OCI-LY3 (cell line): Measurements from ENCODE around the gene UGT1A5.

Source experiments
- H2AFZ ChIP-seq: fragments of 200-600, 300-600 bp; shearing (Covaris generic); 2 replicates; pipeline ENCODE4 v1.6.0; 2014; ENCODE audit warnings: antibody characterized with exemption, low read depth, low read length
- H3K27ac ChIP-seq: fragments of 200-600, 300-600 bp; sonication (generic); 2 replicates; pipeline ENCODE4 v1.5.1; 2014; ENCODE audit warnings: mild to moderate bottlenecking, low read length, moderate library complexity, mixed read lengths
- H3K27me3 ChIP-seq: fragments of 200-600, 300-600 bp; sonication (generic); 2 replicates; pipeline ENCODE4 v1.6.1; 2014; ENCODE audit warnings: low read depth, low read length, mixed read lengths
- H3K36me3 ChIP-seq: fragments of 200-600, 300-600 bp; sonication (generic); replicated peaks from 2 replicates; pipeline ENCODE3; 2014; ENCODE audit warnings: low read depth, low read length, mixed read lengths
- H3K4me1 ChIP-seq: fragments of 300-600, 200-600 bp; sonication (generic); 2 replicates; pipeline ENCODE4 v1.6.1; 2014; ENCODE audit warnings: low read length, mixed read lengths
- H3K4me2 ChIP-seq: fragments of 200-600, 300-600 bp; sonication (generic); 2 replicates; pipeline ENCODE4 v1.6.1; 2014; ENCODE audit warnings: low read length, mixed read lengths
- H3K4me3 ChIP-seq: fragments of 300-600, 200-600 bp; sonication (generic); 2 replicates; pipeline ENCODE4 v1.5.1; 2014; ENCODE audit warnings: antibody characterized with exemption, mild to moderate bottlenecking, low read length, moderate library complexity
- H3K79me2 ChIP-seq: fragments of 300-600, 200-600 bp; shearing (Covaris generic); 2 replicates; pipeline ENCODE4 v1.6.1; 2014; ENCODE audit warnings: mild to moderate bottlenecking, low read length, mixed read lengths
- H3K9ac ChIP-seq: fragments of 300-600, 200-600 bp; shearing (Covaris generic); 2 replicates; pipeline ENCODE4 v1.6.0; 2014; ENCODE audit warnings: mild to moderate bottlenecking, low read length, moderate library complexity
- H3K9me3 ChIP-seq: fragments of 200-600, 300-600 bp; shearing (Covaris generic); 2 replicates; pipeline ENCODE4 v1.6.1; 2014; ENCODE audit warnings: low read length, mixed read lengths; ENCODE audit not compliant: insufficient read depth
- H4K20me1 ChIP-seq: fragments of 200-600, 300-600 bp; sonication (generic); 2 replicates; pipeline ENCODE4 v1.6.1; 2016; ENCODE audit warnings: low read length, mixed read lengths; ENCODE audit not compliant: insufficient read depth
- CTCF ChIP-seq: fragments of 200-600, 300-600 bp; sonication (generic); IDR thresholded peaks from 2 replicates; pipeline ENCODE4 v1.5.1; 2014; ENCODE audit warnings: antibody characterized with exemption, low read length, low read depth
- EZH2phosphoT487 ChIP-seq: fragments of 200-600 bp; shearing (Covaris generic); IDR thresholded peaks from 2 replicates; pipeline ENCODE4 v1.6.1; 2018; ENCODE audit warnings: antibody characterized with exemption, mixed run types, low read depth

UGT1A5 gene

GRCh38 chr2:233689501-233689900 lies 23.2 kb upstream of the UGT1A5 start:
- Histone ChIP-seq H3K36me3 (no peaks in the 10 kb centered on the region), H3K27ac (no peak overlapping the region), H3K9ac (no peak overlapping the region), H3K4me3 (no peak overlapping the region), H3K9me3 (no peaks in the 10 kb centered on the region), H2AFZ (no peak overlapping the region), H4K20me1 (no peaks in the 10 kb centered on the region), H3K27me3 (no peaks in the 10 kb centered on the region), H3K4me1 (no peaks in the 10 kb centered on the region), H3K4me2 (no peak overlapping the region), H3K79me2 (no peaks in the 10 kb centered on the region)
- no peak for TF ChIP-seq CTCF
- no peak for TF ChIP-seq EZH2phosphoT487

GRCh38 chr2:233690444-233690843 lies 22.3 kb upstream of the UGT1A5 start:
- no peak overlapping the region for H3K9ac ChIP-seq
- H3K9me3 ChIP-seq, result no peaks in the 10 kb centered on the region
- H3K36me3 ChIP-seq, result no peaks in the 10 kb centered on the region
- H3K4me3 ChIP-seq, result no peak overlapping the region
- no peak overlapping the region for H3K4me2 ChIP-seq
- H3K27me3 ChIP-seq, result no peaks in the 10 kb centered on the region
- no peak for TF ChIP-seq EZH2phosphoT487
- no peak for TF ChIP-seq CTCF
- no peaks in the 10 kb centered on the region for H3K4me1 ChIP-seq
- H4K20me1 ChIP-seq, result no peaks in the 10 kb centered on the region
- H3K79me2 ChIP-seq, result no peaks in the 10 kb centered on the region
- H2AFZ ChIP-seq, result no peak overlapping the region
- no peak overlapping the region for H3K27ac ChIP-seq

- Histone ChIP-seq H3K4me2 (no peak overlapping the region), H3K79me2 (no peaks in the 10 kb centered on the region), H2AFZ (no peak overlapping the region), H3K4me1 (no peaks in the 10 kb centered on the region), H3K36me3 (no peaks in the 10 kb centered on the region), H3K27me3 (no peaks in the 10 kb centered on the region), H3K27ac (no peak overlapping the region), H3K9ac (no peak overlapping the region), H3K4me3 (no peak overlapping the region), H3K9me3 (no peaks in the 10 kb centered on the region), H4K20me1 (no peaks in the 10 kb centered on the region)
- no peak for TF ChIP-seq EZH2phosphoT487
These were observed 21.0 kb upstream of the UGT1A5 start for GRCh38 chr2:233691443-233692433.

- Histone ChIP-seq H4K20me1 (no peaks in the 10 kb centered on the region), H3K4me1 (no peaks in the 10 kb centered on the region), H3K4me3 (no peak within 1 kb of the TSS), H3K36me3 (no peaks in the 10 kb centered on the region), H3K4me2 (no peak within 1 kb of the TSS), H2AFZ (no peak within 1 kb of the TSS), H3K27me3 (no peaks in the 10 kb centered on the region), H3K9me3 (no peaks in the 10 kb centered on the region), H3K27ac (no peak within 1 kb of the TSS), H3K9ac (no peak within 1 kb of the TSS), H3K79me2 (no peaks in the 10 kb centered on the region)
- TF ChIP-seq CTCF (no peak), EZH2phosphoT487 (no peak)
These were observed 20.1 kb upstream of the UGT1A5 start, which contains the start of gene UGT1A6 for GRCh38 chr2:233692648-233693047. TSS of gene UGT1A6 (plus strand) at chr2:233692890. CDS start at chr2:233693005, 115 bp downstream.
